Epithelial cell of esophagus (primary cell): ENCODE data around the gene SPEM3.

ENCODE experiments used
- DNase-seq: peaks from one replicate; pipeline ENCODE4 v3.0.0; 2010; ENCODE audit warnings: low read depth
- H3K4me3 ChIP-seq: 2 replicates; pipeline ENCODE4 v1.5.1; 2011; ENCODE audit warnings: mild to moderate bottlenecking, low read length, control low read depth
- CTCF ChIP-seq: IDR thresholded peaks from 2 replicates; pipeline ENCODE4 v1.5.1; 2011; ENCODE audit warnings: low read depth, mild to moderate bottlenecking, low read length, control low read depth, inconsistent platforms; ENCODE audit not compliant: insufficient read depth; ENCODE audit errors: missing control alignments

Gene SPEM3

GRCh38 chr17:7460850-7461660 is 32.4 kb downstream of the SPEM3 start:
- TF ChIP-seq CTCF: no peak
- no peak overlapping the region for H3K4me3 ChIP-seq
- DNase-seq: no peak

- DNase-seq: no peak
- no peak overlapping the region for H3K4me3 ChIP-seq
- TF ChIP-seq CTCF: no peak
Measured at GRCh38 chr17:7462474-7463371, 34.1 kb downstream of the SPEM3 start.

- DNase-seq: no peak
- H3K4me3 ChIP-seq: no peak overlapping the region
- TF ChIP-seq CTCF: no peak
Measured at GRCh38 chr17:7463372-7463846, 34.8 kb downstream of the SPEM3 start.

- peak; percentile 75 for DNase-seq
- H3K4me3 ChIP-seq: no peak overlapping the region
- no peak for TF ChIP-seq CTCF
Measured at GRCh38 chr17:7464081-7464480, 35.4 kb downstream of the SPEM3 start.

- no peak for DNase-seq
- no peak overlapping the region for H3K4me3 ChIP-seq
- TF ChIP-seq CTCF: no peak
Measured at GRCh38 chr17:7465597-7466275, 37.1 kb downstream of the SPEM3 start.

GRCh38 chr17:7466318-7466638 is 37.6 kb downstream of the SPEM3 start:
- no peak for TF ChIP-seq CTCF
- H3K4me3 ChIP-seq: no peak overlapping the region
- no peak for DNase-seq
